GM19463 (cell line): ENCODE measurements around the gene GPX4.

ENCODE experiments used
- ATAC-seq: cut with Tn5 transposase; IDR thresholded peaks from one replicate; pipeline ENCODE4 v1.9.1; 2021; ENCODE audit warnings: mild to moderate bottlenecking, moderate library complexity; ENCODE audit not compliant: unreplicated experiment

GPX4 gene

GRCh38 chr19:1102407-1103131 is 1.2 kb upstream of the GPX4 start:
- peak; percentile 32 for ATAC-seq

GRCh38 chr19:1103132-1103707 is 574 bp upstream of the GPX4 start:
- no peak for ATAC-seq

GRCh38 chr19:1104311-1105007 is 665 bp downstream of the GPX4 start:
- peak; percentile 28 for ATAC-seq

GRCh38 chr19:1105008-1105872 is 1.4 kb downstream of the GPX4 start:
- no peak for ATAC-seq

GRCh38 chr19:1105873-1106840 is 2.4 kb downstream of the GPX4 start:
- ATAC-seq, result no peak

GRCh38 chr19:1106841-1107660 is 3.3 kb downstream of the GPX4 start:
- no peak for ATAC-seq

GRCh38 chr19:1107661-1108261 is 4.0 kb downstream of the GPX4 start:
- ATAC-seq, result no peak

GRCh38 chr19:1108291-1109031 is 4.7 kb downstream of the GPX4 start:
- ATAC-seq, result no peak

- ATAC-seq, result no peak
These were observed 5.3 kb downstream of the GPX4 start for GRCh38 chr19:1109032-1109551.

GRCh38 chr19:1109697-1110671 is 6.2 kb downstream of the GPX4 start:
- ATAC-seq, result no peak

GRCh38 chr19:1110809-1111640 is 7.2 kb downstream of the GPX4 start:
- ATAC-seq, result no peak

GRCh38 chr19:1111641-1112267 is 8.0 kb downstream of the GPX4 start:
- no peak for ATAC-seq

GRCh38 chr19:1112268-1113029 is 8.7 kb downstream of the GPX4 start:
- no peak for ATAC-seq
